ENCODE data around the gene SLC35F1. TPM values are rescaled to one million over a fixed set of nuclear protein-coding genes. Genes with fewer than 3 reads are reported as not detected.

Gene SLC35F1
- total RNA-seq, 4 donors from 2014 or later, result 0.74 to 12.0 (median 2.3) TPM

DNA sequence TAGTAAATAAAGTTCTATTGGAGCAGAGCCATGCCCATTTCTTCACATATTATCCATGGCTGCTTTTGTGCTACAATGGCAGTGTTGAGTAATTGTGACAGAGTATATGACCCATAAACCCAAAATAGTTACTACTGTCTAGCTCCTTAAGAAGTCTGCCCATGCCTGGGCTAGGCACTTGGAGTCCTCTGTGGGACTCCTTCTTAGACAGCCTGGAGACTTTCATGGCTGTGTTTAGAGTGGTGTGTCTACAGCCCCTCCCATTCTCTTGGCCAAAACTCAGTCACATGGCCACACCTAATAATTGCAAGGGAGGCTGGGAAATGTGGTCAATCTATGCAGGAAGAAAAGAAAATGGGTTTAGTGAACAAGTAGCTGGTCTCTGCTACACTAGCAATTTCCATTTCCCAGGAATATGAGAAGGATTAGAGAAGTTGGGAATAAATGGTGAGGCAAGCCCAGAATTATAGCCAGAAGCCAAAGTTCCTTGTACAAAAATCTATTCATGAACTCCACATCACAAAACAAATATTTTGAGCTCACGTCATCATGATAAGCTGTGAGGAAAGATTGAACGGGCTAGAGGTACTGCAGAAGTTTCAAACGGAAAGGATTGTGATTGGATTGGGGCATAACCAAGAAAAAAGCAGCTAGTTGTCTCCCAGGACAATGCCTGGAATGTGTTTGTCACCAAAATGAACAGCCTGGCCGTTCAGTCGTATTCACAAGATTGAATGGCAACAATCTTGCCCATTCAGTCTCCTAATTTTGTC lies 389.3 kb downstream of the SLC35F1 start:
- TF ChIP-seq, protein P1, sequence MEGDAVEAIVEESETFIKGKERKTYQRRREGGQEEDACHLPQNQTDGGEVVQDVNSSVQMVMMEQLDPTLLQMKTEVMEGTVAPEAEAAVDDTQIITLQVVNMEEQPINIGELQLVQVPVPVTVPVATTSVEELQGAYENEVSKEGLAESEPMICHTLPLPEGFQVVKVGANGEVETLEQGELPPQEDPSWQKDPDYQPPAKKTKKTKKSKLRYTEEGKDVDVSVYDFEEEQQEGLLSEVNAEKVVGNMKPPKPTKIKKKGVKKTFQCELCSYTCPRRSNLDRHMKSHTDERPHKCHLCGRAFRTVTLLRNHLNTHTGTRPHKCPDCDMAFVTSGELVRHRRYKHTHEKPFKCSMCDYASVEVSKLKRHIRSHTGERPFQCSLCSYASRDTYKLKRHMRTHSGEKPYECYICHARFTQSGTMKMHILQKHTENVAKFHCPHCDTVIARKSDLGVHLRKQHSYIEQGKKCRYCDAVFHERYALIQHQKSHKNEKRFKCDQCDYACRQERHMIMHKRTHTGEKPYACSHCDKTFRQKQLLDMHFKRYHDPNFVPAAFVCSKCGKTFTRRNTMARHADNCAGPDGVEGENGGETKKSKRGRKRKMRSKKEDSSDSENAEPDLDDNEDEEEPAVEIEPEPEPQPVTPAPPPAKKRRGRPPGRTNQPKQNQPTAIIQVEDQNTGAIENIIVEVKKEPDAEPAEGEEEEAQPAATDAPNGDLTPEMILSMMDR (IDR thresholded peaks at IDR 0.05), result no peak
- DNase-seq (ENCODE audit: low spot score), result no peak
- ATAC-seq (ENCODE audit: low FRiP score), result no peak

DNA sequence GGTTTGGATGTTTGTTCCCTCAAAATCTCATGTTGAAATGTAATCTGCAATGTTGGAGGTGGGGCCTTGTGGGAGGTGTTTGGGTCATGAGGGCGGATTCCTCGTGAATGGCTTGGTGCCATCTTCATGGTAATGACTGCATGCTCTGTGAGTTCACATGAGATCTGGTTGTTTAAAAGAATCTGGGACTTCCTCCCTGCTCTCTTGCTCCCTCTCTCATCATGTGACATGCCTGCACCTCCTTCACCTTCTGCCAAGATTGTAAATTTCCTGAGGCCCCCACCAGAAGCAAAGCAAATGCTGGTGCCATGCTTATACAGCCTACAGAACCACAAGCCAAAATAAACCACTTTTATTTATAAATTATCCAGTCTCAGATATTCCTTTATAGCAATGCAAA lies 390.8 kb downstream of the SLC35F1 start:
- DNase-seq (ENCODE audit: low spot score), result no peak
- TF ChIP-seq, protein P1 (IDR thresholded peaks at IDR 0.05), result no peak
- ATAC-seq (ENCODE audit: low FRiP score), result no peak

DNA sequence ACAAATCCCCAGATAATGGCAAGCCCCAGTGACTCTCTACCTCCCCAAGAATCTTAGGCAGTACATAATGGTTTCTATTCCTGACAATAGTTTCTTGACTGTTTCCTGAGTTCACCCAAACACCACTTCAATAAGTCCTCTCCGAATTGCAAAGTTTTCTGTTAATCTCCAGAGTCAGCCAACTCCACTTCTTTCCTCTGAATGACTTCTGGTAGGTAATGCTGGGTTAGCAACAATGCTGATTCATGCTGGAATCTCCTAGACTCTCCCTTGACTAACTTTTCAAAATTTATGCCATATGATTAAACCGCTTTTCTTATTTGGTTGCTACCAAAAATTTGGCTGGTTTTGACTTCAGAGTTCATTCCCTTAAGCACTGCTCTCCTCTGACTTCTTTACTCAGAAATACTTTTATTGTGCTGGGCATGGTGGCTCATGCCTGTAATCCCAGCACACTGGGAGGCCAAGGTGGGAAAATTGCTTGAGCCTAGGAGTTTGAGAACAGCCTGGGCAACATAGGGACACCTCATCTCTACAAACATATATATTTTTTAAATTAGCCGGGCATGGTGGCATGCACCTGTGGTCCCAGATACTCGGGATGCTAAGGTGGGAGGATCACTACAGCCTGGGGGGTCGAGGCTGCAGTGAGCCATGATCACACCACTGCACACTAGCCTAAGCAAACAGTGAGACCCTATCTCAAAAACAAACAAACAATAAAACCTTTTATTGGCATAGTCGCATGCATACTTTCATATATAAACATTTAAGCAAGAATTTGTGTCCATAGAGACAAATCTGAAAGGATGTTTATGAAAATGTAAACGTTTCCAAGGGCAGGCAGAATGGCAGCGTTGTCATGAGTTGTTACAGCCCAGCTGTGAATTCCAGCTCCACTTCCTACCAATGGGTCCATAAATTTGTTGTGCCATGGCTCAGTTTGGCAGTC lies 391.7 kb downstream of the SLC35F1 start:
- ATAC-seq (ENCODE audit: low FRiP score) (no peak), DNase-seq (ENCODE audit: low spot score) (no peak)
- TF ChIP-seq, protein P1 (IDR thresholded peaks at IDR 0.05), result no peak

DNA sequence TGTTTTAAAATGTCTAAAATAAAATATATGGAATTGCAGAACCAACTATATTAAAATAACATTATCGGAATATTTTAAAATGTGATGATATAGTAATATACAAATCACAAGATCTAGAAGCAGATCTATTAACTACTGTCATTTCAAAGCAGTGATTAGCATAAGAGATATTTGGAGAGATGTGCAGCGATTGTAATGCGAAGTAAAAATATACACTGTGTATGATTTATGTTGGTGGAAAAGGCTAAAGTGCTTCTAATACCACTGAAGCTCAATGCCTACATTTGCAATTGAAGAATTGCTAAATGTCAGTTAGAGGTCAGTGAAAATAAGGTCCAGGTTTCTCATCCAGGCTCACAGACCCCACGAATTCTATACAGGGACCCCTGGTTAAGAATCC lies 392.4 kb downstream of the SLC35F1 start:
- TF ChIP-seq, protein P1 (IDR thresholded peaks at IDR 0.05), result no peak
- DNase-seq (ENCODE audit: low spot score), result no peak
- no peak for ATAC-seq (ENCODE audit: low FRiP score)

DNA sequence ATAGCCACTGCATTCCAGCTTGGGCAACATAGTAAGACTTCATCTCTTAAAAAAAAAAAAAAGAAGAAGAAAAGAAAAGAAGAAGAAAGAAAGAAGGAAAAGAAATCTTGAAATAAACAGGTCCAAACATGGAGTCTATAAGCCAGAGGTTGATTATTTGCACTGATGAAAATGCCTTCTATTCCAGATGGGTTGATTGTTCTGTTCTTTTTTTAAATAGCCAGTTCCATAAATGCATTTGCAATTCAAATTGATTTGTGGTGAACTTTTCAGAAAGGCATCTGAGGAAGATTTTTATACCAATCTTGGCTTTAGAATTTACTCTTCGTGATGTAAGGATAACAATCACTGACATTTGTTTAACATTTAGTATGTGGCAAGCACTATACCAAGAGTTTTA lies 397.3 kb downstream of the SLC35F1 start:
- DNase-seq (ENCODE audit: low spot score) (no peak), ATAC-seq (ENCODE audit: low FRiP score) (no peak)
- TF ChIP-seq, protein P1 (IDR thresholded peaks at IDR 0.05), result no peak

DNA sequence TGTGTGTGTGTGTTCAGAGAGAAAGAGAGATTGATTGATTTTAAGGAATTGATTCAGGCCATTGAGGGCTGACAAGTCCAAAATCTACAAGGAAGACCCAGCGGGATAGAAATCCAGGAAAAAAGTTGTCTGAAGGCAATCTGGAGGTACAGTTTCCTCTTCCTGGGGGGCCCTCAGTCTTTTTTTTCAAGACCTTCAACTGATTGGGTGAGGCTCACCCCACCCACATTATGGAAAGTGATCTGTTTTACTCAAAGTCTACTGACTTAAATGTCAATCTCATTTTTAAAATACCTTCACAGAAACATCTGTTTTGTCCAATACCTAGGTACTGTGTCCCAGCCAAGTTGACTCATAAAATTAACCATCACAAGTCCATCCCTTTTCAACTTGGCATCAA lies 398.0 kb downstream of the SLC35F1 start:
- TF ChIP-seq, protein P1 (IDR thresholded peaks at IDR 0.05), result no peak
- ATAC-seq (ENCODE audit: low FRiP score) (no peak), DNase-seq (ENCODE audit: low spot score) (no peak)
